ENCODE measurements around the gene ME3.

Gene ME3

DNA sequence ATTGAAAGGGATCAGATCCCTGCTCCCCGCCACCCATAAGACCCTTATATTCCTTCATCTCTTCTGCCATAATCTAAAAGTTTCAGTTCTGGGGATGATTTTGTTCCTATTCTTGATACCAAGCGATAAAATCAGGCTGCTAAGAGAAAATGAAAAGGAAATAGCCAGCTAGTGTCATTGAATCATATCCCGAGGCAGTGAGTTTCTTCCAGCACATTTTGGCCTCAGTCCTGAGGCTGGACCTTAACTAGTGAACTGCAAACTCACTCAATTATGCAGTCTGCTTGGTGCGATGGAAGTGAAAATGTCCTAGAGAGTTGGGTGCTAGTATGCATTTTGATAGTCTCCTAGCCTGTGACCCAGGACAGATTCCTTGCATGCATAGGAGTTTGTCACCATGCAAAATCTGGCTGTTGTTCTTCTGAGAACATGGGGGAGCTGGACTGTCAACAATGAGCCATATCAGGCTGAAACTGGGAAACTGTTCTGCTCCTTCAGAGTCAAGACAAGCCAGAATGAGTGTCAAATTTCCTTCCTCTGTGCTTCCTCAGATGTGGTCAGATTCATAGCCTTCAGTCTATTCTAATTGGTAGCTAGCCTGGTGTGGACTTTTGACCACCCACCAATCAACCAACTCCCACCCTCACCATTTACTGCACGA lies 194.8 kb downstream of the ME3 start:
- no peaks in the 10 kb centered on the region for H3K9me3 Mint-ChIP-seq
- no peak overlapping the region for H3K27ac Mint-ChIP-seq
- DNase-seq, result no peak
- no peaks in the 10 kb centered on the region for H3K27me3 Mint-ChIP-seq
- no peaks in the 10 kb centered on the region for H3K36me3 Mint-ChIP-seq (ENCODE audit: low read depth)
- no peak overlapping the region for H3K4me3 Mint-ChIP-seq
- no peaks in the 10 kb centered on the region for H3K4me1 Mint-ChIP-seq (ENCODE audit: low read depth)

DNA sequence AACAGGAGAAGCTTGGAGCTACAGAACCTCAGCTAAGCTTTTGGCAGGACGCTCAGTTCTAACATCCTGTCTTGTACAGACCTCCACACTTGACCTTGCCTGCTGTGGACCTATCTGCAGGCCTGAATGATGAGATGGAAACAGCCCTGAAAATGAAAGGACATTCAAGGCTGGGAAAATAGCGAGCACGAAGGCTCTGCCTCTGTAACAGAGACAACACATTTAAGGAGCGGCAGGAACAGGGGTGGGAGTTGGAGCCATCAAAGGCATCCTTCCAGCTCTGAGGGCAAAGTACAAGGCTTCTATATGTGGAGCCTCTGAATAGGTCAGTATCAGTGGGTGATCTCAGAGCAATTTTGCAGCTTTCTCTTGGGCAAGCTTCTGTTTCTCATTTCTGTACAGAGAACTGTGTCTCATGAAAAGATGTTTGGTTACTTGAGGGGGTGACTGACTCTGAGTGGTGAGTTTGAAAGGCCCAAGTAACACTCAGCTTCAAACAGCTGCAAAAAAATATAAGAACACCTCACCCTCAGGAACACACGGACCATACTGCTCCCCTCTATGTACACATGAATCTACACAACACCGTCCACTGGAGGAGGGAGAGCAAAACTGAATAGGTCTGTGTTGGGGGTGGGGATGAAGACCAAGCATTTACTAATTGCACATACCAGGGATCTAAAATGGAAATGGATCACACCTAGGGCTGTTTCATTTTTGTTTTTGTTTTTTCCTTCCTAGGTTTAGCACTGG lies 196.1 kb downstream of the ME3 start:
- Mint-ChIP-seq H3K27me3 (no peaks in the 10 kb centered on the region), H3K27ac (no peak overlapping the region), H3K4me1 (ENCODE audit: low read depth) (no peaks in the 10 kb centered on the region), H3K9me3 (no peaks in the 10 kb centered on the region), H3K4me3 (no peak overlapping the region), H3K36me3 (ENCODE audit: low read depth) (no peaks in the 10 kb centered on the region)
- DNase-seq, result no peak

DNA sequence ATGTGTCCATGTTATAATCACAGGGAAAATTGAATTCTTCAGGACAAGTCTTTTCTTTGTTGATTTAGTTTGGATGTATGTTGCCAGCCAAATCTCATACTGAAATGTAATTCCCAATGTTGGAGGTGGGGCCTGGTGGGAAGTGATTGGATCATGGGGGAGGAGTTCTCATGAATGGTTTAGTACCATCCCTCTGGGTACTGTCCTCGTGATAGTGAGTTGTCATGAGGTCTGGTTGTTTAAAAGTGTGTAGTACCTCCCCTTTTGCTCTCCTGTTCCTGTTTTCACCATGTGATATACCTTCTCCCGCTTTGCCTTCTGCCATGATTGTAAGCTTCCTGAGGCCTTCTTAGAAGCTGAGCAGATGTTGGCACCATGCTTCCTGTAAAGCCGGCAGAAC lies 197.4 kb downstream of the ME3 start:
- no peak for DNase-seq
- no peaks in the 10 kb centered on the region for H3K27me3 Mint-ChIP-seq
- H3K36me3 Mint-ChIP-seq (ENCODE audit: low read depth), result no peaks in the 10 kb centered on the region
- no peak overlapping the region for H3K4me3 Mint-ChIP-seq
- H3K9me3 Mint-ChIP-seq, result no peaks in the 10 kb centered on the region
- peaks cover 2% of the 10 kb centered on the region for H3K4me1 Mint-ChIP-seq (ENCODE audit: low read depth)
- H3K27ac Mint-ChIP-seq, result no peak overlapping the region

DNA sequence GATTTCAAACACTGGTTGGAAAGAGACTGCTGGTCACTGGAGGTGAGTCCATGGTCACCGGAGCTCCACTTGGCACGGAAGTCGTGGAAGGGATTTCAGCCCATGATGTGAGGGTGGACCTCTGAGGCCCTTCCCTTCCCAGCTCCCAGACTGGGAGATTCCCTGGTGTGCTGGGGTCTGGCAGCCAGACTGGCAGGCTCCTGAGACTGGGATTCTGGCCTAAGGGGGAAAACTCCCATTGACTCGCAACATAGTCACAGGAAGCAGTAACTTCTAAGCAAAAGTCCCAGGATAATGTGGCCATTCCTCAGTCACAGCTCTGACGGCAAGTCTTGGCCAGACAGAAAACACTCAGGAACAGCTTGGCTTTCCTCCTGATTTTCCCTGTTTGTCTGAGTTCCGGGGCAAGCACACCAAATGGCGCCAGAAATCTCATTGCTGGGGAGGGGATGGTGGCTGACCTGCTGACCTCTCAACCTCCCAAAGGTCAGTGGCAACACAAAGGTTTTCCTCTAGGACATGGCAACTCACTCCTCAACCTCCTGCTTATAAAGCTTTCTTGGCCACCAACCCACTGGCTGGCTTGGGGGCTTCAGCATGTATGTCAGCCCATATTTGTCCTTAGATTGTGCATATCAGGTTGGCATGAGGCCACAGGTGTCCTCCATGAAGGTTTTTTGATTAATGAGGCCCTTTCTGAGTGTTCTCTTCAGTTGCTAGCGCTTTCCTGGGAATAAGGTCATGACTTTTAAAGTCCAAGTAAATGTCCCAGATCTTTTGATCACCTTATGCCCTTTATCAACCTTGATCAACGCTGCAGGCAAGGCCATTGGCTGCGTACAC lies 198.2 kb downstream of the ME3 start:
- H3K4me1 Mint-ChIP-seq (ENCODE audit: low read depth), result peaks cover 4% of the 10 kb centered on the region
- no peaks in the 10 kb centered on the region for H3K36me3 Mint-ChIP-seq (ENCODE audit: low read depth)

DNA sequence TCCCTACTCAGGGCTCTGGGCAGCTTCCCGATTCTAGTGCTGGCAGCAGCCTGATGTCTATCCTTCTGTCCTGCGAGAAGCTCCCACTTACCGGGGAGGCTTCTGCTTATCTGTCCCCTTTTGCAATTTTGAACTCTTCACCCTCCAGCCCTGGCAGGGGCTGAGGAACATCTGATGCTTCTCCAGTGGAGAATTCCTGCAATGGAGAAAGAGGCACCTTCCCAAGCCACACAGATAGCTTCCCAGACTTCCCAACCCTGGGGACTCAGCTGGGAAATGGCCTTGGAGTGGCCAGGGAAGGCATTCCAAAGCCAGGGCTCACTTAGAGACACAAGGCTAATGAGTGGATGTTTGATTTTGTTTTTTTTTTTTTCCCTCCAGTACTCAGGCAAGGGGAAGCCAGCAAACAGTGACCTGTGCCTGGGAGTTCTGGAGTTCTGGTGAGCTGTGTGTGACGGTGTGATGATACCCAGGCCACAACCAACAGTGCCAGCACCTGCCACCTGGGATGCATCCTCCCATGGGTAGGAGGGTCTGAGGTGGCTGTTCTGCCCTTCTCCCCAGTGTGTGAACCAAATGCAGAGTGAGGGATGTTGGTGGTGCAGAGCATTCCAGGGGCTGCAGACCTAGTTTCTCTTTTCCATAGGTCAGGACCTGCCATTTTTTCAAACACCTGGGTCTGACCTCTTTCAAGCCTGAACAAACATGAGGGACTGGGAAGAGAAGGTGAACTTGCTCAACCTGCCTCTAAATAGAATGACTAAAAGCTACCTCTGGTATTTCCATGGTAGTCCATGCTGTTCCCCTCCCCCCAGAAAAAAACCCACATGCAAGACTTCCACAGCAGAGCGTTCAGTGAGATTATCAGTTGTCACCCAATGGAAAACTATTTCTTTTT lies 202.7 kb downstream of the ME3 start:
- DNase-seq, result no peak
- H3K27ac Mint-ChIP-seq, result no peak overlapping the region
- H3K9me3 Mint-ChIP-seq, result no peaks in the 10 kb centered on the region
- no peak overlapping the region for H3K4me3 Mint-ChIP-seq
- no peaks in the 10 kb centered on the region for H3K36me3 Mint-ChIP-seq (ENCODE audit: low read depth)
- no peaks in the 10 kb centered on the region for H3K27me3 Mint-ChIP-seq
- H3K4me1 Mint-ChIP-seq (ENCODE audit: low read depth), result peaks cover 4% of the 10 kb centered on the region

More for the DNA sequence above, 198.2 kb downstream of the ME3 start:
- DNase-seq, result no peak
- Mint-ChIP-seq H3K4me3 (no peak overlapping the region), H3K27ac (no peak overlapping the region), H3K9me3 (no peaks in the 10 kb centered on the region), H3K27me3 (no peaks in the 10 kb centered on the region)

DNA sequence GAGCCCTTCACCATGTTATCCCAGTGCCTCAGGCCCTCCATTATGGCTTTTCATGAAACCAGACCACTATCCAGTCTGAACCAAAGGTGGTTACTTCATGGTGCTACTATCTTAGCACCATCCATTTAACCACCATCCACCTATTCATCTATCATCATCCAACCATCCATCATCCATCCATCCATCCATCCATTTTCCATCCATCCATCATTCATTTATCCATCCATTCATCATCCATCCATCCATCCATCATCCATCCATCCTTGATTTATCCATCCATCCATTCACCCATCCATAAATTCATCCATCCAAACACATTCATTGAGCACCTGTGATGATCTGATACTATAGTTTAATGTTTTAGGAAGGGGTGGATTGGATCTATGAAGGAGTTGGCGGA lies 204.2 kb downstream of the ME3 start:
- Mint-ChIP-seq H3K4me3 (no peak overlapping the region), H3K36me3 (ENCODE audit: low read depth) (no peaks in the 10 kb centered on the region), H3K9me3 (no peaks in the 10 kb centered on the region), H3K27ac (no peak overlapping the region), H3K27me3 (no peaks in the 10 kb centered on the region), H3K4me1 (ENCODE audit: low read depth) (peaks cover 4% of the 10 kb centered on the region)
- DNase-seq, result no peak

DNA sequence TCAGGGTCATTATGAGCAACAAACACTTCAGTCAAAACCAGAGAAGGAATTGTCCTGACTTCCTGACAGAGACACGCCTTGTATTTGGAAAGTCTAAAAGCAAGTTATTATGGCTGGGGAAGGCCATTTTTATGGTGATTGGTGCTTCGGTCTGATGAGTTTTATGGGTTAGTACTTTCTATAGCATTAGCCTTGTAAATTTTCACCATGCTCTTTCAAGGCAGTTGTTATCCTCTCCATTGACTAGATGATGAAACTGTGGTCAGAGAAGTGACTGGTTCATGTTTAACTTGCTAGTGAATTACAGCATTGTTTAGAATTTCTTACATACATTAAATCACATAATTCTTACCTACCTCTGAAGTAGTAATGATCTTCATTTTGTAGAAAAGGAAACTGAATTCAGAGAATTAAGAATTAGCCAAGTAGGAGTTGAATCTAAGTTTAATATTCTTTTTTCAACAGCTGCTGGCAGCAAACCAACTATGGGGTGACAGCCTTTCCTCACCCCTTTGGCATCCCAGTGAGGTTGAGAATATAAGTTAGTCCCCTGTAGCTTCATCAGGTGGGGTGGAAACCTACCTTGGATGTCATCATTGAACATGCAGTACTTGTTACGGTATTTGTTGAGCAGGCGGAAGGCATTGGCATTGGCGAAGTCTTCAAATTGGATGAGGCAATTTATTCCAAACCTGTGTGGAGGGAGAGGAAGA lies 207.8 kb downstream of the ME3 start:
- H3K36me3 Mint-ChIP-seq (ENCODE audit: low read depth), result no peaks in the 10 kb centered on the region
- no peak for DNase-seq
- no peak overlapping the region for H3K4me3 Mint-ChIP-seq
- H3K27ac Mint-ChIP-seq, result no peak overlapping the region
- peaks cover 10% of the 10 kb centered on the region for H3K4me1 Mint-ChIP-seq (ENCODE audit: low read depth)
- no peaks in the 10 kb centered on the region for H3K9me3 Mint-ChIP-seq
- no peaks in the 10 kb centered on the region for H3K27me3 Mint-ChIP-seq

DNA sequence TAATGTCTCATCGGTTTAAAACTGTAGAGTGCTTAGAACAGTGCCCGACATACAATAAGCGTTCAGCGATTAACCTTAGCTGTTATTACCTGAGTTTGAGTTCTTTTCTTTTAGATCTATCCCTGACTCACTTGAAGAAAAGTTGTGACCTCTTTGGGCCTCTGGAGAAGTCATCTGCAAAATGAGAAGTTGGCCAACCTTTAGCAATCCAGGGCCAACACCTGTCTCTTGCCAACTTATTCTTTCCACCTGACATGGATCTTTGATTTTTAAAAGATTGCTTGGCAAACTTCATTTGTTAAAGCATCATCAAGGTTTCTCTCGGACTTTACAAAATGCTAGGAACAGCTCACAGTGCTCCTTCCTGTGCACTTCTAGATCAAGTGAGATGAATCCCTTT lies 208.5 kb downstream of the ME3 start:
- Mint-ChIP-seq H3K4me3 (no peak overlapping the region), H3K36me3 (ENCODE audit: low read depth) (no peaks in the 10 kb centered on the region), H3K27ac (no peak overlapping the region), H3K9me3 (no peaks in the 10 kb centered on the region), H3K4me1 (ENCODE audit: low read depth) (peaks cover 10% of the 10 kb centered on the region), H3K27me3 (no peaks in the 10 kb centered on the region)
- no peak for DNase-seq

DNA sequence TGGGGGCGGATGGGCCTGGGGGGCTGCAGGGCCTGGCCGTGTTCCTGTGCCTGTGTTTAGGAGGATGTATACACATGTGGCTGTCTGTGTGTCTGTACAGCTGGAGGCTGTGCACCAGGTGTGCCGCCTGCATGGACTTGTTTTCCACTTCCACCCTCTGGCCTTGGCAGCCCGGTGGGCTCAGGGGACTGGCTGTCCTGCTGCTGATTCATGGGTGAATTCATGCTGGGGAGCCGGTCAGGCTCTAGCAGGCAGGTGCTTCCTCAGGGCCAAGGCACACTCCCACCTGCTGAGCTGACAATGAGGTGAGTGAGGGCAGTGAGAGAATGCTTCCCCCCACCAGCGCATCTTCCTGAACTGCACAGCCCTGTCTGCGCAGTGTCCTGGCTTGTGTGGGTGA lies 209.3 kb downstream of the ME3 start:
- no peak overlapping the region for H3K27ac Mint-ChIP-seq
- DNase-seq, result no peak

DNA sequence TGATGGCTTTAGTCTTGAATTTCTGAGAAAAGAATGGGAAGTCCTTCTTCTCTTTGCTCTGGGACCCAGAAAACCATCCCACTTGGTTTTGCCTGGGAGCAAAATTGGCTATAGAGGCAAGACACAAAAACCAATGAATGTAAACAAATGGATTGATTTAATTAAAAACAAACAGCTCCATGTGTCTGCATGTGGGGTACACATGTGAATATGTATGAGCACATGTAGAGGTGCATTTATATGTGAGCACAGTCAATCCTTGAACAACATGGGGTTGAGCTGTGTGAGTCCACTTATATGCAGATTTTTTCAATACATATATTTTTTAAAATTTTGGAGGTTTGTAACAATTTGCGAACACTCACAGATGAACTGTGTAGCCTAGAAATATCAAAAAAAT lies 210.5 kb downstream of the ME3 start:
- Mint-ChIP-seq H3K27me3 (no peaks in the 10 kb centered on the region), H3K9me3 (no peaks in the 10 kb centered on the region), H3K4me3 (no peak overlapping the region), H3K27ac (no peak overlapping the region), H3K36me3 (ENCODE audit: low read depth) (no peaks in the 10 kb centered on the region), H3K4me1 (ENCODE audit: low read depth) (peaks cover 10% of the 10 kb centered on the region)
- DNase-seq, result no peak

More for the DNA sequence above, 209.3 kb downstream of the ME3 start:
- Mint-ChIP-seq H3K4me1 (ENCODE audit: low read depth) (peaks cover 10% of the 10 kb centered on the region), H3K27me3 (no peaks in the 10 kb centered on the region), H3K9me3 (no peaks in the 10 kb centered on the region), H3K36me3 (ENCODE audit: low read depth) (no peaks in the 10 kb centered on the region), H3K4me3 (no peak overlapping the region)

DNA sequence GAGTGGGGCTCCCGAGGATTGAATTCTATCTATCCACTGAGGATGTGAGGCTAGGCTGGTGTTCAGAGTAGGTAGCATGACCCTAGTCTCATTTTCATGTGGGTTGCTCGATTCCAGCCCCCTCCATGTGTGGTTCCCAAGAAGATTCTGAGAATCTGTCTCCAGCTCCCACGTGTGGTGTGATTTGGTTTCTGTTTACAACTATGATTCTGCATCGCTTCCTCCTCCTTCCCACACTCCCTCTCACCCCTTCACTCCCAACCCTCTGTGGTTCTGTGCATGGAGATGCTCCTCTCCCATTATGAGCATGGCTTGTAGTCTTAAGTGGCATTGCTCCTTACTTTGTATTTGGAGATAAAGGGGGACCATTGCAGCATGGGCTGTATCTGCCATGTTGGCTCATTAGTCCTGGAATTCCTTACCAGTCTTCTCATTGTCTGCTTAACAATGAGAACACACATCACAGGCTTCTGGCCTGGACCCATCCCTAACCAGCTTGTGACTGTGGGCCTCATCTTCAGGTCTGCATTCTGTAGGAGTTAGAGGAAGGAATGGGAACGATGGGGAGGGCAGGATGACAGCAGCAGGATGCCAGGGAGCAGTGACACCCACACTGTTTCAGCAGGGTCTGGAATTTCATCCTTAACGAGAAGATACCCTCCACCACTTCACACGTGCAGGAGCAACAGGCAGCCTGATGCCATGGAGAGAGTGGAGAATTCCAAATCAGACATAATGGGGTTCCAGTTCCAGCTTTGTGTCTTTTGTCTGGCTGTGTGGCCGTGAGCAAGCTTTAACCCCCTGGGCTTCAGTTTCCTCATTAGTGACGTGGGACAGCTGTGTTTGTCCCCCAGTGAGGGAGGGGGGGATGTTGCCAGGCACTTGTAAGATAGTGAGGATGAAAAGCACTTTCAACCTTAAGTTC lies 211.7 kb downstream of the ME3 start:
- Mint-ChIP-seq H3K4me1 (ENCODE audit: low read depth) (peaks cover 17% of the 10 kb centered on the region), H3K27me3 (no peaks in the 10 kb centered on the region), H3K9me3 (no peaks in the 10 kb centered on the region), H3K36me3 (ENCODE audit: low read depth) (no peaks in the 10 kb centered on the region), H3K27ac (no peak overlapping the region), H3K4me3 (no peak overlapping the region)
- no peak for DNase-seq

DNA sequence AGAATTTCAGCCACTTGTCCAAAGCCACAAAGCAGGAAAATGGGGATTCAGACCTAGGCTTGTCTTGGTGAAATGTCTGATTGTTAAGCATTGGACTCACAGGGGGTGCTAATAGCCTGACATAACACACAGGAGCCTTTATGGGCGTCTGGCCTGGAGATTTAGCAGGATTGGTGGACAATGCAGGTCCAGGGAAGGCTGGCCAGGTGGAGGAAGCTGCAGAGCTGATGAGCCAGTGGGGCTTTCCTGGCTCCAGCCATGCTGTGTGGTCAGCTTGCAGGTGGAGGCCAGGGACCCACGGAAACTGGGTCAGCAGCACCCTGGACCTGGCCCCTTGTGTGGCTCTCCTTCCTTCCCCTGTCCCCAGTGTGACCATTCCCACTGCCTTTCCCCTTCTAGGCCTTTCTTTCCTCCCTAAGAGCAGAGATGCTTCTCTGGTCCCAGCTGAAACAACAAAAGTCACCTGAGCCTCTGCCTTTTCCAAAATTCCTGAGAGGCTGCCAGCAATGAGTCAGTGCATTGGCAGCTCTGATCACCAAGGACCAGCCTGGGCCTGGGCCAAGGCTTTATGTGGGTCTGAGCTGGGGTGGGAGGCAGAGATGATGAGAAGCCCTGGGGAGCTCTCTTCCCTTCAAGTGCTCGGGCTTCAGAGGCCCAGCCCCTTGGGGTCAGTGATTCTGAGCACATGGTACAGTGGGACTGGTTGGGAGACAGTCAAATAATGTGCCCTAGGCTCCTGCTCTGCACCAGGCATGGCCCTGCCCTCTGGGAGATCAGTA lies 212.5 kb downstream of the ME3 start:
- H3K4me1 Mint-ChIP-seq (ENCODE audit: low read depth), result peaks cover 20% of the 10 kb centered on the region
- no peak overlapping the region for H3K27ac Mint-ChIP-seq
- H3K27me3 Mint-ChIP-seq, result no peaks in the 10 kb centered on the region
- no peaks in the 10 kb centered on the region for H3K36me3 Mint-ChIP-seq (ENCODE audit: low read depth)
- no peak for DNase-seq
- H3K9me3 Mint-ChIP-seq, result no peaks in the 10 kb centered on the region
- H3K4me3 Mint-ChIP-seq, result no peak overlapping the region
